ENCODE measurements around the gene CFAP92. TPM values are rescaled to one million over a fixed set of nuclear protein-coding genes. Genes with fewer than 3 reads are reported as not detected.

The CFAP92 gene
- total RNA-seq, 4 donors from 2014 or later = 0.40 to 2.5 (median 0.57) TPM

GRCh38 chr3:128942161-128942952 lies 51.5 kb downstream of the CFAP92 start:
- intact Hi-C loops (cut with DNase I) = no loop called here
- no peak for TF ChIP-seq POLR2A (IDR thresholded peaks at IDR 0.05)
- TF ChIP-seq, protein P1, sequence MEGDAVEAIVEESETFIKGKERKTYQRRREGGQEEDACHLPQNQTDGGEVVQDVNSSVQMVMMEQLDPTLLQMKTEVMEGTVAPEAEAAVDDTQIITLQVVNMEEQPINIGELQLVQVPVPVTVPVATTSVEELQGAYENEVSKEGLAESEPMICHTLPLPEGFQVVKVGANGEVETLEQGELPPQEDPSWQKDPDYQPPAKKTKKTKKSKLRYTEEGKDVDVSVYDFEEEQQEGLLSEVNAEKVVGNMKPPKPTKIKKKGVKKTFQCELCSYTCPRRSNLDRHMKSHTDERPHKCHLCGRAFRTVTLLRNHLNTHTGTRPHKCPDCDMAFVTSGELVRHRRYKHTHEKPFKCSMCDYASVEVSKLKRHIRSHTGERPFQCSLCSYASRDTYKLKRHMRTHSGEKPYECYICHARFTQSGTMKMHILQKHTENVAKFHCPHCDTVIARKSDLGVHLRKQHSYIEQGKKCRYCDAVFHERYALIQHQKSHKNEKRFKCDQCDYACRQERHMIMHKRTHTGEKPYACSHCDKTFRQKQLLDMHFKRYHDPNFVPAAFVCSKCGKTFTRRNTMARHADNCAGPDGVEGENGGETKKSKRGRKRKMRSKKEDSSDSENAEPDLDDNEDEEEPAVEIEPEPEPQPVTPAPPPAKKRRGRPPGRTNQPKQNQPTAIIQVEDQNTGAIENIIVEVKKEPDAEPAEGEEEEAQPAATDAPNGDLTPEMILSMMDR (IDR thresholded peaks at IDR 0.05) = no peak
- Histone ChIP-seq H3K9me3 (no peaks in the 10 kb centered on the region), H3K27ac (no peak overlapping the region), H3K4me3 (replicated peaks in 1 of 3) (no peak overlapping the region), H3K4me1 (no peaks in the 10 kb centered on the region), H3K27me3 (no peaks in the 10 kb centered on the region), H3K36me3 (no peaks in the 10 kb centered on the region)
- 78% methylated on average over 15 of the region's 15 CpGs for WGBS, 2 donors
- DNase-seq = no peak

GRCh38 chr3:128940252-128940651 lies 53.6 kb downstream of the CFAP92 start:
- no peak for DNase-seq
- Histone ChIP-seq H3K9me3 (no peaks in the 10 kb centered on the region), H3K4me3 (replicated peaks in 1 of 3) (no peak overlapping the region), H3K27me3 (no peaks in the 10 kb centered on the region), H3K36me3 (no peaks in the 10 kb centered on the region), H3K4me1 (no peaks in the 10 kb centered on the region), H3K27ac (no peak overlapping the region)
- intact Hi-C loops (cut with DNase I) = no loop called here
- WGBS, 2 donors = 87 to 96% methylated on average over 1 of the region's 1 CpG
- TF ChIP-seq, protein P1 (IDR thresholded peaks at IDR 0.05) = no peak
- no peak for TF ChIP-seq POLR2A (IDR thresholded peaks at IDR 0.05)

DNA sequence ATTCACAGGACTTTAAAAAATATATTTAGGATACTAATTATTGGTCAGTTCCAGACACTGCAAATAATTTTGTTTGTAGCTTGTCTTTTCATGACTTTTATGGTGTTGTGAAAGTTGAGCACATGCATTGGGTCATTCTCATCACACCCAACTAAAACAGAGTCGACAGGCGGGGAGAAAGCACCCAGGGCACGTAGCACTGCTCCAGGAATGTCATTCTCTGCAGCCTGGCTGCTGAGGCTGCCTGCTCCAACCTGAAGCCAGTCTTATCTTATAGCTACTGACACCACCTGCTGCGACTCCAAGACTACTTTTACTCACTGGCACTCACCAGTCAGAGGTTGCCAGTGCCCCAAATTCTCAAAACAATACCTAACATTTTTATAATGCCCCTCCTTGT lies 57.5 kb downstream of the CFAP92 start:
- H3K27me3 ChIP-seq = no peaks in the 10 kb centered on the region
- no peak for DNase-seq
- H3K9me3 ChIP-seq = no peaks in the 10 kb centered on the region
- no peak overlapping the region for H3K27ac ChIP-seq
- TF ChIP-seq, protein P1 (IDR thresholded peaks at IDR 0.05) = no peak
- no peak for TF ChIP-seq POLR2A (IDR thresholded peaks at IDR 0.05)
- intact Hi-C loops (cut with DNase I) = no loop called here
- no peaks in the 10 kb centered on the region for H3K4me1 ChIP-seq
- no peak overlapping the region for H3K4me3 ChIP-seq (replicated peaks in 1 of 3)
- WGBS, 2 donors = 63 to 64% methylated on average over 4 of the region's 4 CpGs
- no peaks in the 10 kb centered on the region for H3K36me3 ChIP-seq

- intact Hi-C loops (cut with DNase I) = no loop called here
- no peak for TF ChIP-seq POLR2A (IDR thresholded peaks at IDR 0.05)
- TF ChIP-seq, protein P1 (IDR thresholded peaks at IDR 0.05) = no peak
These were observed 58.0 kb downstream of the CFAP92 start for GRCh38 chr3:128935922-128936321.

DNA sequence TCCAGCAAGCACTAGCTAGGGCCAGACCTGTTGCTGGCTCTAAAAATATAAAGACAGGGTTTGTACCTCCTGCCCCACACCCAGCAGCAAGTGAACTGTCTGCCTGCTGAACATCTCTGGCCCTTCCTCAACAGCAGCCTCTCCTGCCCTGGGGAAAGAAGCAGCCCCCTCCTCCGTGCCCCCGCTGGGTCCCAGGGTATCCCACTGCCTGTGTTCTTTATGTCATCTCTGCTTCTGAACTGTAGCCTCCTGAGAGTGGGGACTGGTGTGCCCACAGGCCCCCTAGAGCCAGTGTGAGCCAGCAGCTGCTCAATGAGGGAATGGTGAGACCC lies 60.0 kb downstream of the CFAP92 start:
- Histone ChIP-seq H3K9me3 (no peaks in the 10 kb centered on the region), H3K27me3 (no peaks in the 10 kb centered on the region), H3K36me3 (no peaks in the 10 kb centered on the region), H3K4me3 (replicated peaks in 1 of 3) (no peak overlapping the region), H3K4me1 (no peaks in the 10 kb centered on the region), H3K27ac (no peak overlapping the region)
- WGBS, 2 donors = 77 to 88% methylated on average over 2 of the region's 2 CpGs
- no peak for DNase-seq
- intact Hi-C loops (cut with DNase I) = no loop called here
- TF ChIP-seq, protein P1 (IDR thresholded peaks at IDR 0.05) = no peak
- no peak for TF ChIP-seq POLR2A (IDR thresholded peaks at IDR 0.05)

More at GRCh38 chr3:128935922-128936321, 58.0 kb downstream of the CFAP92 start:
- WGBS, 2 donors = 50 to 58% methylated on average over 2 of the region's 2 CpGs
- H3K4me1 ChIP-seq = no peaks in the 10 kb centered on the region
- H3K27me3 ChIP-seq = no peaks in the 10 kb centered on the region
- H3K9me3 ChIP-seq = no peaks in the 10 kb centered on the region
- no peak overlapping the region for H3K27ac ChIP-seq
- no peak overlapping the region for H3K4me3 ChIP-seq (replicated peaks in 1 of 3)
- no peaks in the 10 kb centered on the region for H3K36me3 ChIP-seq
- no peak for DNase-seq

Measured in thyroid gland (tissue), 4 donors.